Heart right ventricle (tissue), 16 donors: Measurements from ENCODE around the gene EIF2B4. TPM values are rescaled to one million over a fixed set of nuclear protein-coding genes. Genes with fewer than 3 reads are reported as not detected.
A peak's percentile ranks its signal among the peaks of the same experiment; 100 is the strongest.

Experiments
- ATAC-seq, 8 donors: fragments of 200-7000 bp; cut with Tn5 transposase; one replicate each; pipeline ENCODE4 v1.9.1; 2020; ENCODE audit warnings: mild to moderate bottlenecking in 8 of 8, moderate library complexity in 8 of 8, moderate number of reproducible peaks in 1 of 8
- DNase-seq, 2 donors: peaks; one replicate each; pipeline ENCODE4 v3.0.0-alpha.2; 2020
- H3K27ac ChIP-seq, 10 donors: fragments of 200-600 bp; sonication (generic) in 2 of 10; one replicate each; pipeline versions ENCODE4 v1.5.0 to v1.8.0; 2020 to 2022; ENCODE audit warnings: mild to moderate bottlenecking in 3 of 10
- H3K27me3 ChIP-seq, 7 donors: fragments of 200-600 bp; one replicate each; pipeline ENCODE4 v1.8.0; 2021 to 2022; ENCODE audit warnings: mild to moderate bottlenecking in 2 of 7
- H3K36me3 ChIP-seq, 9 donors: fragments of 200-600 bp; sonication (generic) in 1 of 9; one replicate each; pipeline versions ENCODE4 v1.5.0 to v1.8.0; 2020 to 2022; ENCODE audit warnings: mild to moderate bottlenecking in 2 of 9
- H3K4me1 ChIP-seq, 9 donors: fragments of 200-600 bp; sonication (generic) in 1 of 9; one replicate each; pipeline versions ENCODE4 v1.5.0 to v1.8.0; 2020 to 2022; ENCODE audit warnings: mild to moderate bottlenecking in 4 of 9
- H3K4me3 ChIP-seq, 10 donors: fragments of 200-600 bp; sonication (generic) in 2 of 10; one replicate each; pipeline versions ENCODE4 v1.5.0 to v1.8.0; 2020 to 2022; ENCODE audit warnings: mild to moderate bottlenecking in 7 of 10, moderate library complexity in 2 of 10
- H3K9me3 ChIP-seq, 11 donors: fragments of 200-600 bp in 10 of 11; sonication (generic) in 2 of 11; one replicate each; pipeline versions ENCODE4 v1.5.0 to v1.8.0; 2013 to 2022; ENCODE audit warnings: mild to moderate bottlenecking in 2 of 11, control low read depth in 1 of 11, moderate library complexity in 1 of 11
- CTCF ChIP-seq, 9 donors: fragments of 200-600 bp; sonication (generic) in 2 of 9; IDR thresholded peaks; one replicate each; pipeline versions ENCODE4 v1.5.0 to v1.8.0; 2021 to 2022; ENCODE audit warnings: antibody characterized with exemption in 9 of 9, mild to moderate bottlenecking in 5 of 9, moderate library complexity in 1 of 9
- WGBS, 2 donors: extraction: QIAGEN DNeasy Blood & Tissue Kit; methylation state at CpG; one replicate each; pipeline ENCODE4 v1.1.7; 2013; ENCODE audit warnings: inconsistent platforms in 1 of 2; 5-methylcytosine and 5-hydroxymethylcytosine counted together
- intact Hi-C, 10 donors: fragments of 100-400 bp; cut with DNase I; formaldehyde crosslinking; loops; one replicate each; pipeline versions ENCODE4 v1.11.1 to v1.14.2; 2022
- long read RNA-seq, 3 donors: library from polyadenylated mRNA; unstranded; transcript quantifications; one replicate each; pipeline ENCODE4 v2.0.0, GENCODE V29; 2020 to 2021
- polyA plus RNA-seq, 2 donors: library from polyadenylated mRNA; stranded (reverse); fragments of 200-250 nt; gene quantifications; one replicate each; pipeline ENCODE4 v1.2.3, GENCODE V29; 2013
- total RNA-seq, 10 donors: library from RNA; stranded (reverse); fragmentation: NEBNext Ultra II Directional in 3 of 10; extraction: Animal tissue kit (Norgen Biotek cat#: 25700) in 3 of 10; gene quantifications; one replicate each; pipeline versions ENCODE4 v1.2.1 to v1.2.4, GENCODE V29; 2021 to 2023
- donor health status: Arrhythmogenic right ventricular cardiomyopathy.
- donor health status: ischemic (EF 13 %, LVEDD 7.1; RV severe dilation, severe dysfunction).
- donor health status: healthy with polysubstance abuse.
- donor health status: DM: no; HTN: yes; CAD: no.
- donor health status: DM: no; HTN: no; CAD: no.
- donor health status: ischemic (EF 25% LVEDD 6.9; RV normal size, moderate dysfunction).
- donor health status: ischemic (EF 25% LVEDD 5.7; RV mildly dilated, moderate dysfunction).
- donor health status: healthy.
- donor health status: DM: yes; HTN: yes; CAD: no.
- donor health status: Ischemic cardiomyopathy.
- donor health status: ischemic (EF 35%, LVEDD 5.7; RV mildly dilated, moderate dysfunction).
- donor health status: nonischemic (EF 11% LVEDD 7.7; RV severe dilation, severe dysfunction).
- donor health status: DM: yes; HTN: yes; CAD: no.
- donor health status: PGD.
- donor health status: ischemic (EF 29% LVEDD 5.4; RV normal size, mild dysfunction).
- donor health status: nonischemic (EF 23%, LVEDD 6.1; RV moderate dilation, normal function).

The EIF2B4 gene
- 10 to 100 TPM; 26.4 to 47.9 (median 34.7) TPM for total RNA-seq
- polyA plus RNA-seq = 10 to 100 TPM; 60.4 to 70.7 TPM
- long read RNA-seq, donor 1, transcript EIF2B4-205 (13 exons, 1,608 nt) = minor isoform, 28 of 98 reads
- long read RNA-seq, donor 1, transcript EIF2B4-201 (13 exons, 1,792 nt) = major isoform, 52 of 98 reads
- long read RNA-seq, donor 1, partial matches to known transcripts = 3 of 98 reads
- long read RNA-seq, donor 1, other reads (novel, unspliced or antisense) = 11 of 98 reads
- long read RNA-seq, donor 2, transcript EIF2B4-201 (13 exons, 1,792 nt) = major isoform, 38 of 69 reads
- long read RNA-seq, donor 2, transcript EIF2B4-205 (13 exons, 1,608 nt) = minor isoform, 16 of 69 reads
- long read RNA-seq, donor 2, partial matches to known transcripts = 2 of 69 reads
- long read RNA-seq, donor 2, other reads (novel, unspliced or antisense) = 10 of 69 reads
- long read RNA-seq, donor 3, transcript EIF2B4-210 (12 exons, 1,949 nt) = minor isoform, 5 of 195 reads
- long read RNA-seq, donor 3, transcript EIF2B4-201 (13 exons, 1,792 nt) = major isoform, 100 of 195 reads
- long read RNA-seq, donor 3, transcript EIF2B4-205 (13 exons, 1,608 nt) = minor isoform, 55 of 195 reads
- long read RNA-seq, donor 3, partial matches to known transcripts = 9 of 195 reads
- long read RNA-seq, donor 3, other reads (novel, unspliced or antisense) = 24 of 195 reads

- Histone ChIP-seq H3K36me3 (peaks cover 0 to 70% (median 56%) of the 10 kb centered on the region in 9 donors), H3K4me3 (peak within 1 kb of the TSS; percentile 54 to 99 (median 92)), H3K9me3 (no peaks in the 10 kb centered on the region), H3K27me3 (no peaks in the 10 kb centered on the region), H3K27ac (peak within 1 kb of the TSS; percentile 77 to 96 (median 93)), H3K4me1 (peaks cover 7 to 39% (median 32%) of the 10 kb centered on the region in 9 donors)
- peak; percentile 94 to 97 (median 96) for ATAC-seq
- intact Hi-C loops = loop anchor here in 3 of 10 donors (2.0 to 10.0 kb wide), 4 partner anchors 13 to 595 kb away; partner anchors contain the start of genes GTF3C2 (in 2 of the 3), MPV17 (in 2 of the 3) and NRBP1 (in 1 of the 3)
- 0% methylated on average over 83 to 85 of the region's 85 CpGs for WGBS, 2 donors
- DNase-seq = peak; percentile 99 to 100
- peak; percentile 22 to 95 (median 75) for TF ChIP-seq CTCF (IDR thresholded peaks at IDR 0.05)
Measured at GRCh38 chr2:27370026-27370815, at the start of gene EIF2B4, which contains the start of gene SNX17. Gene EIF2B4 (minus strand): TSS chr2:27370338. CDS start chr2:27370314, 24 bp downstream. Gene SNX17 (plus strand): TSS chr2:27370616. CDS start chr2:27370744, 128 bp downstream.

- no peak for TF ChIP-seq CTCF (IDR thresholded peaks at IDR 0.05)
- no peak overlapping the region for H3K27ac ChIP-seq
- no peaks in the 10 kb centered on the region for H3K27me3 ChIP-seq
- H3K4me3 ChIP-seq = no peak overlapping the region
- H3K9me3 ChIP-seq = no peaks in the 10 kb centered on the region
- 96% methylated on average over 6 of the region's 6 CpGs for WGBS, 2 donors
- no peaks in the 10 kb centered on the region for H3K4me1 ChIP-seq
- DNase-seq (no peak), ATAC-seq (no peak)
- no peaks in the 10 kb centered on the region for H3K36me3 ChIP-seq
- intact Hi-C loops = no loop called here
Measured at GRCh38 chr2:27416151-27416550, 46.0 kb upstream of the EIF2B4 start.

GRCh38 chr2:27412419-27413152 lies 42.4 kb upstream of the EIF2B4 start:
- WGBS, 2 donors = 85 to 87% methylated on average over 9 of the region's 9 CpGs
- no peaks in the 10 kb centered on the region for H3K27me3 ChIP-seq
- TF ChIP-seq CTCF (IDR thresholded peaks at IDR 0.05) = no peak
- H3K9me3 ChIP-seq = no peaks in the 10 kb centered on the region
- H3K4me3 ChIP-seq = no peak overlapping the region
- DNase-seq (no peak), ATAC-seq (no peak)
- H3K36me3 ChIP-seq = peaks cover 0 to 3% (median 0%) of the 10 kb centered on the region in 9 donors
- peaks cover 7 to 22% (median 17%) of the 10 kb centered on the region in 9 donors for H3K4me1 ChIP-seq
- intact Hi-C loops = no loop called here
- H3K27ac ChIP-seq = no peak overlapping the region
